Testis (tissue), 2 donors: Measurements from ENCODE around the gene CPXM2.
"Not testable (repeated sequence)": the region's sequence is repeated elsewhere in the genome, so short reads cannot be mapped to it uniquely, and the experiment has no call there.

Experiments
- POLR2A ChIP-seq: fragments of 450-650 bp; IDR thresholded peaks from one replicate; pipeline ENCODE4 v1.6.1; 2017; ENCODE audit warnings: antibody characterized with exemption, mild to moderate bottlenecking, moderate library complexity
- TF ChIP-seq, protein P1 (sequence below), 3 experiments: fragments of 450-650 bp in 2 of 3; fragments of 200-600 bp in 1 of 3; sonication (generic) in 1 of 3; IDR thresholded peaks; one replicate each; pipeline ENCODE4 v1.5.1; 2016 to 2019; ENCODE audit warnings: antibody characterized with exemption in 3 of 3, mild to moderate bottlenecking in 2 of 3, moderate library complexity in 1 of 3

DNA sequence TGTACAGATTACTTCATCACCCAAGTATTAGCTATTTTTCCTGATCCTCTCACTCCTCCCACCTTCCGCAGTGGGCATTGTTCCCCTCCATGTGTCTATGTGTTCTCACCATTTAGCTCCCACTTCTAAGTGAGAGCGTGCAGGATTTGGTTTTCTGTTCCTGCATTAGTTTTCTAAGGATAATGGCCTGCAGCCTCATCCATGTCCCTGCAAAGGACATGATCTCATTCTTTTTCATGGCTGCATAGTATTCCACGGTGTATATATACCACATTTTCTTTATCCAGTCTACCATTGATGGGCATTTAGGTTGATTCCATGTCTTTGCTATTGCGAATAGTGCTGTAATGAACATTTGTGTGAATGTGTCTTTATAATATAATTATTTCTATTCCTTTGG, 154.7 kb downstream of the CPXM2 start:
- TF ChIP-seq, protein P1, sequence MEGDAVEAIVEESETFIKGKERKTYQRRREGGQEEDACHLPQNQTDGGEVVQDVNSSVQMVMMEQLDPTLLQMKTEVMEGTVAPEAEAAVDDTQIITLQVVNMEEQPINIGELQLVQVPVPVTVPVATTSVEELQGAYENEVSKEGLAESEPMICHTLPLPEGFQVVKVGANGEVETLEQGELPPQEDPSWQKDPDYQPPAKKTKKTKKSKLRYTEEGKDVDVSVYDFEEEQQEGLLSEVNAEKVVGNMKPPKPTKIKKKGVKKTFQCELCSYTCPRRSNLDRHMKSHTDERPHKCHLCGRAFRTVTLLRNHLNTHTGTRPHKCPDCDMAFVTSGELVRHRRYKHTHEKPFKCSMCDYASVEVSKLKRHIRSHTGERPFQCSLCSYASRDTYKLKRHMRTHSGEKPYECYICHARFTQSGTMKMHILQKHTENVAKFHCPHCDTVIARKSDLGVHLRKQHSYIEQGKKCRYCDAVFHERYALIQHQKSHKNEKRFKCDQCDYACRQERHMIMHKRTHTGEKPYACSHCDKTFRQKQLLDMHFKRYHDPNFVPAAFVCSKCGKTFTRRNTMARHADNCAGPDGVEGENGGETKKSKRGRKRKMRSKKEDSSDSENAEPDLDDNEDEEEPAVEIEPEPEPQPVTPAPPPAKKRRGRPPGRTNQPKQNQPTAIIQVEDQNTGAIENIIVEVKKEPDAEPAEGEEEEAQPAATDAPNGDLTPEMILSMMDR (IDR thresholded peaks at IDR 0.05) = not testable (repeated sequence)
- not testable (repeated sequence) for TF ChIP-seq POLR2A
